ENCODE measurements around the gene OSBPL10.

DNA sequence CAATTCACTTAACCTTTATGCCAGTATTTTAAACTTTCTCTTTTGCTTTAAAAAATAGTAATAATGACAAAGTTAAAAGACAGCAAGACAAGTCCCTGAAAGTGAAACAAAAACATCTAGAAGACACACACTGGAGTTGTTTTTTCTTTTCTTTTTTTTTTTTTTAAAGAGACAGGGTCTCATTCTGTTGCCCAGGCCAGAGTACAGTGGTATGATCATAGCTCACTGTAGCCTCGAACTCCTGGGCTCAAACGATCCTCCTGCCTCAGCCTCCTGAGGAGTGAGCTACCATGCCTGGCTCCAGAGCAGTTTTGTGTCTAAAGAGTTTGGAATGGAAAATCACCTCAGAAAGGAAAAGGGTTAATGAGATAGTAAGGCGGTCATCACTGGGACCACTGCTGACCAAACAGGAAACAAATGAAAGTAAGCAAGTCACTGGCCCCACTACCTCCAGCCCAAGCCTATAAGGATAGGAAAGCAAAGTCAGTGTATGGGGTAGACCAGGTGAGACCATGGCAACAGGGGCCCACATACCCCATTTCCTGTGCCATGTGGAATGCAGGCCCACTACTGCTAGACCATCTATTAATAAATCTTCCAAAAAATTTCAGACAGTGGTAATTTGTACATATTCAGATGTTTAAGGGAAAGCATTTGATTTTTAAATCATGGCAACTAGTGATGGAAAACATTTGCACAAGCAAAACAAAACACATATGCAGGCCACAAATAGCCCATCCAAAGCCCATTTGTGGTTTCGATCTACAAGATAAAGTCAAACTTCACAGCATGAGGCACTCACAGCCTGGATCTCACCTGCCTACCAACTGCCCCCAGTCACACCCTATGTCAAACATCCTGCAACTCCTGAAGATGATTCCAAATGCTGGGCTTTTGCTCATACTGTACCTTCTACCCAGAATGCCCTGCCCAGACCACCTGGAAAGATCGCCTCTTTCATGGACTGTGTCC, 62.6 kb downstream of the OSBPL10 start:
- no peak for TF ChIP-seq CTCF (IDR thresholded peaks at IDR 0.05)
- TF ChIP-seq POLR2A (IDR thresholded peaks at IDR 0.05): no peak
